Measurements from ENCODE around the gene CKAP2L. TPM values are rescaled to one million over a fixed set of nuclear protein-coding genes. Genes with fewer than 3 reads are reported as not detected.
A peak's percentile ranks its signal among the peaks of the same experiment; 100 is the strongest.

CKAP2L gene
- total RNA-seq, 3 donors from 2014 or later (not counting 1 experiment from before 2014, with no cell fraction given): 1.2 to 3.4 (median 1.2) TPM

DNA sequence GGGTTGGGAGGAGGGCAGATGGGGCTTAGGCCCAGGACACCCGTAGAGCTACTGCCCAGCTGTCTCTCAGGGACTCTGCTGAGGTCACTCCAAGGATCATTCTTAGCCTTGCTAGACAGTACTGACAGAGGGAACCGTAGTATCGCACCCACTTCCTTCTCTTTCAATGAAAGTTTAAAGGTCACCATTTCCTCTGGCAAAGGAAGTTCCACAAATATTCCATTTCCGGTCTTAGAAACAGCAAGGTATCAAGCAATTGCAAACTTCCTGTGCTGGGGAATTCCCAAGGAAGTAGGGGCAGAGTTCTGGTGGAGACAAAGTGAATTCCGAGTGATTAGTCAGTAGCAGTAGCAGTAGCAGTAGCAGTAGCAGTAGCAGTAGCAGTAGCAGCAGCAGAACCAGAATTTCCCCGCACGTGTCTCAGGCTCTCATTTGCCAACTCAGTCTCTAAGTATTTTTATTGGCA lies 47.5 kb upstream of the CKAP2L start:
- intact Hi-C loops (cut with micrococcal nuclease): no loop called here
- H3K9me3 Mint-ChIP-seq: no peaks in the 10 kb centered on the region
- no peak overlapping the region for H3K4me3 ChIP-seq (ENCODE audit: low read length)
- DNase-seq (peak in 1 of 2 donors; percentile 32), ATAC-seq (peak in 2 of 3 donors; percentile 32 to 34)
- H3K27me3 ChIP-seq (ENCODE audit: control insufficient read depth, insufficient read depth, low read length): no peaks in the 10 kb centered on the region
- 52% methylated on average over 7 of the region's 7 CpGs for WGBS (ENCODE audit: insufficient coverage)
- no peaks in the 10 kb centered on the region for H3K9me3 ChIP-seq (ENCODE audit: control insufficient read depth, insufficient read depth, low read length)
- no peaks in the 10 kb centered on the region for H3K36me3 ChIP-seq (ENCODE audit: control insufficient read depth, insufficient read depth, low read length)
- TF ChIP-seq, protein P1, sequence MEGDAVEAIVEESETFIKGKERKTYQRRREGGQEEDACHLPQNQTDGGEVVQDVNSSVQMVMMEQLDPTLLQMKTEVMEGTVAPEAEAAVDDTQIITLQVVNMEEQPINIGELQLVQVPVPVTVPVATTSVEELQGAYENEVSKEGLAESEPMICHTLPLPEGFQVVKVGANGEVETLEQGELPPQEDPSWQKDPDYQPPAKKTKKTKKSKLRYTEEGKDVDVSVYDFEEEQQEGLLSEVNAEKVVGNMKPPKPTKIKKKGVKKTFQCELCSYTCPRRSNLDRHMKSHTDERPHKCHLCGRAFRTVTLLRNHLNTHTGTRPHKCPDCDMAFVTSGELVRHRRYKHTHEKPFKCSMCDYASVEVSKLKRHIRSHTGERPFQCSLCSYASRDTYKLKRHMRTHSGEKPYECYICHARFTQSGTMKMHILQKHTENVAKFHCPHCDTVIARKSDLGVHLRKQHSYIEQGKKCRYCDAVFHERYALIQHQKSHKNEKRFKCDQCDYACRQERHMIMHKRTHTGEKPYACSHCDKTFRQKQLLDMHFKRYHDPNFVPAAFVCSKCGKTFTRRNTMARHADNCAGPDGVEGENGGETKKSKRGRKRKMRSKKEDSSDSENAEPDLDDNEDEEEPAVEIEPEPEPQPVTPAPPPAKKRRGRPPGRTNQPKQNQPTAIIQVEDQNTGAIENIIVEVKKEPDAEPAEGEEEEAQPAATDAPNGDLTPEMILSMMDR (IDR thresholded peaks at IDR 0.05): no peak
- peaks cover 6 to 18% of the 10 kb centered on the region in 2 donors for H3K4me1 Mint-ChIP-seq
- no peaks in the 10 kb centered on the region for H3K36me3 Mint-ChIP-seq
- no peak overlapping the region for H3K27ac ChIP-seq (ENCODE audit: low read length)
- H3K4me1 ChIP-seq (ENCODE audit: control insufficient read depth, insufficient read depth, low read length): peaks cover 9% of the 10 kb centered on the region
- no peaks in the 10 kb centered on the region for H3K27me3 Mint-ChIP-seq (ENCODE audit: low read depth in 2 of 2)
- peak overlapping the region in 1 of 2 donors; percentile 31 for H3K27ac Mint-ChIP-seq
- H3K4me3 Mint-ChIP-seq: no peak overlapping the region

DNA sequence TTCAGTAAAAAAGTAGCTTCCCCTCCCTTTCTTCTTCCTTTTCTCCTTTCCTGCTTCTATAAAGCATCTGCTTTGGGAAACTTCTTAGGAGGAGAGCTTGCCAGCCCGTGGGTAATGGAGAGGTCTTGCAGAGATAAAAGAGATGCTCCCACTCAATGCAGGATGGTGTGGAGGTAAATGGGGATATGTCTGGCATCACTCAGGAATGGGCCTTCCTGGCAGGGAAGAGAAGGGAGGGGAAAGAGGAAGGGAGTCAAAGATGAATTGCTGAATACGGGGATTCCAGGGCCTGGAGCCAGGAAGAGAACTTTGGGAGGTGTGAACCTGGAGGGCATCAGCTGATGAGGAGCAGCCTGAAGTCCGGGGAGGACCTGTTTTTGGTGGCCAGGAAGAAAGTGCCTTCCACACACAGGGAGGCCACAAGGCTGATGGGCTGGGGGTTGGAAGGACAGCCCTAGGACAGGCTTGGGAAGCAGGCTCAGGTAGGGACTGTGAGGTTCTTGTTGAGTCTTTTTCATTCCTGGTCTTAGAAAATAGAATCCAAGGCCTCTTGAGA lies 46.9 kb upstream of the CKAP2L start:
- H3K27ac Mint-ChIP-seq: peak overlapping the region in 1 of 2 donors; percentile 12
- H3K36me3 Mint-ChIP-seq: no peaks in the 10 kb centered on the region
- H3K9me3 Mint-ChIP-seq: no peaks in the 10 kb centered on the region
- peaks cover 9% of the 10 kb centered on the region for H3K4me1 ChIP-seq (ENCODE audit: control insufficient read depth, insufficient read depth, low read length)
- H3K27me3 ChIP-seq (ENCODE audit: control insufficient read depth, insufficient read depth, low read length): no peaks in the 10 kb centered on the region
- TF ChIP-seq, protein P1 (IDR thresholded peaks at IDR 0.05): no peak
- no peaks in the 10 kb centered on the region for H3K27me3 Mint-ChIP-seq (ENCODE audit: low read depth in 2 of 2)
- H3K4me3 ChIP-seq (ENCODE audit: low read length): no peak overlapping the region
- 96% methylated on average over 3 of the region's 3 CpGs for WGBS (ENCODE audit: insufficient coverage)
- H3K4me3 Mint-ChIP-seq: no peak overlapping the region
- intact Hi-C loops (cut with micrococcal nuclease): no loop called here
- no peaks in the 10 kb centered on the region for H3K9me3 ChIP-seq (ENCODE audit: control insufficient read depth, insufficient read depth, low read length)
- no peak overlapping the region for H3K27ac ChIP-seq (ENCODE audit: low read length)
- DNase-seq: no peak
- peaks cover 6 to 18% of the 10 kb centered on the region in 2 donors for H3K4me1 Mint-ChIP-seq
- H3K36me3 ChIP-seq (ENCODE audit: control insufficient read depth, insufficient read depth, low read length): no peaks in the 10 kb centered on the region
- ATAC-seq: no peak

GRCh38 chr2:112809112-112809511 lies 44.7 kb upstream of the CKAP2L start:
- Mint-ChIP-seq H3K4me3 (no peak overlapping the region), H3K27ac (no peak overlapping the region), H3K9me3 (no peaks in the 10 kb centered on the region), H3K4me1 (peaks cover 6 to 18% of the 10 kb centered on the region in 2 donors), H3K36me3 (no peaks in the 10 kb centered on the region), H3K27me3 (ENCODE audit: low read depth in 2 of 2) (no peaks in the 10 kb centered on the region)
- DNase-seq (no peak), ATAC-seq (no peak)
- no peaks in the 10 kb centered on the region for H3K9me3 ChIP-seq (ENCODE audit: control insufficient read depth, insufficient read depth, low read length)
- H3K27ac ChIP-seq (ENCODE audit: low read length): no peak overlapping the region
- no peaks in the 10 kb centered on the region for H3K27me3 ChIP-seq (ENCODE audit: control insufficient read depth, insufficient read depth, low read length)
- H3K36me3 ChIP-seq (ENCODE audit: control insufficient read depth, insufficient read depth, low read length): no peaks in the 10 kb centered on the region
- peaks cover 9% of the 10 kb centered on the region for H3K4me1 ChIP-seq (ENCODE audit: control insufficient read depth, insufficient read depth, low read length)
- intact Hi-C loops (cut with micrococcal nuclease): no loop called here
- TF ChIP-seq, protein P1 (IDR thresholded peaks at IDR 0.05): no peak
- no peak overlapping the region for H3K4me3 ChIP-seq (ENCODE audit: low read length)

Data from natural killer cell (primary cell).